PC-3 (cell line): ENCODE measurements around the gene ILF3.

Experiments
- CTCF ChIP-seq: fragments of 300-600 bp; sonication (generic); conservative IDR thresholded peaks from 2 replicates; pipeline ENCODE4 v1.5.1; 2017; ENCODE audit warnings: antibody characterized with exemption, low read depth, mild to moderate bottlenecking, low read length
- EZH2 ChIP-seq: fragments of 300-600 bp; sonication (generic); IDR thresholded peaks from one replicate; pipeline ENCODE4 v1.6.1; 2017; ENCODE audit warnings: antibody characterized with exemption, mild to moderate bottlenecking, low read length; ENCODE audit not compliant: unreplicated experiment

- TF ChIP-seq EZH2 (no peak), CTCF (no peak)
Observed at GRCh38 chr19:10653482-10653731, 739 bp upstream of the ILF3 start.
